ENCODE data around the gene LRRC4.

DNA sequence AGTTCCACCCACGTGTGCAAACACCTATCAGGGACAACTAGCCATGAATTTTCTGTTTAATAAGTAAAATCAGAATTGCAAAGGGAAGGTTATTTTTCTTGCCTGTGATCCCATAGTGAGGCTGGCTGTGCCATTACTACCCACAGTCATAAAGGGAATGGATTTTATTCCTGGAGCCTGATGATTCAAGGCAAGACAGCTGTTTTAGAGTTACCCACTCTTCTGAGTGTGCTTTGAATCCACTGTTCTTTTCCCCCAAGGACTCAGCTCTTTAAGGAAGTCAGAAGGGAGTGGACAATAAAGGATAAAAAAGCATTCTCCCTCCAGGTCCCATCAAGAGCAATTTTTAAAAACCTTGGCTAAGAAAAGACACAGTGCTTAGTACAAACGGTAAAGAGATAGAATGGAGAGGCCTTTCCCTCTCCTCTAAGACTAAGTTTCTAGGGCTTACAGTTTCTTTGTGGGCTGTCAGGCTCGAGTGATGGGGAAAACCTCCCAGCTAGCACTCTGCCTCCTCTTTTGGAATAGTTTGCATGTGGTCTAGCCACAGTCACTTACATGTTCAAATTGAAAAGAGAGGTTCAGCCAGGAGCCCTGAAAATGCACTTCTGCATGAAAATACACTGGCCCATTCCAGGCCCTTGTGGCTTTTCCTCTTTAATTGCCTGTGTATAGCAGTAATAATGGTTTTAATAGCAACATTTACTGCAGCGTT, 5.1 kb upstream of the LRRC4 start:
- TF ChIP-seq, protein P1, sequence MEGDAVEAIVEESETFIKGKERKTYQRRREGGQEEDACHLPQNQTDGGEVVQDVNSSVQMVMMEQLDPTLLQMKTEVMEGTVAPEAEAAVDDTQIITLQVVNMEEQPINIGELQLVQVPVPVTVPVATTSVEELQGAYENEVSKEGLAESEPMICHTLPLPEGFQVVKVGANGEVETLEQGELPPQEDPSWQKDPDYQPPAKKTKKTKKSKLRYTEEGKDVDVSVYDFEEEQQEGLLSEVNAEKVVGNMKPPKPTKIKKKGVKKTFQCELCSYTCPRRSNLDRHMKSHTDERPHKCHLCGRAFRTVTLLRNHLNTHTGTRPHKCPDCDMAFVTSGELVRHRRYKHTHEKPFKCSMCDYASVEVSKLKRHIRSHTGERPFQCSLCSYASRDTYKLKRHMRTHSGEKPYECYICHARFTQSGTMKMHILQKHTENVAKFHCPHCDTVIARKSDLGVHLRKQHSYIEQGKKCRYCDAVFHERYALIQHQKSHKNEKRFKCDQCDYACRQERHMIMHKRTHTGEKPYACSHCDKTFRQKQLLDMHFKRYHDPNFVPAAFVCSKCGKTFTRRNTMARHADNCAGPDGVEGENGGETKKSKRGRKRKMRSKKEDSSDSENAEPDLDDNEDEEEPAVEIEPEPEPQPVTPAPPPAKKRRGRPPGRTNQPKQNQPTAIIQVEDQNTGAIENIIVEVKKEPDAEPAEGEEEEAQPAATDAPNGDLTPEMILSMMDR (IDR thresholded peaks at IDR 0.05): no peak
- TF ChIP-seq EP300 (IDR thresholded peaks at IDR 0.05) (no peak), POLR2A (IDR thresholded peaks at IDR 0.05) (no peak)

Data from sigmoid colon (tissue), 4 donors.